GM23338 (cell line): ENCODE data around the gene MIPEP. TPM values are rescaled to one million over a fixed set of nuclear protein-coding genes. Genes with fewer than 3 reads are reported as not detected.

Experiments used
- EZH2 ChIP-seq: fragments of 200-600 bp; sonication (generic); IDR thresholded peaks from one replicate; pipeline ENCODE4 v1.8.0; 2017; ENCODE audit warnings: antibody characterized with exemption, mild to moderate bottlenecking, low read depth; ENCODE audit not compliant: unreplicated experiment
- JUNB ChIP-seq: IDR thresholded peaks from one replicate; pipeline ENCODE4 v1.6.1; 2016; ENCODE audit warnings: antibody characterized with exemption; ENCODE audit not compliant: unreplicated experiment
- NANOG ChIP-seq: IDR thresholded peaks from 2 replicates; pipeline ENCODE4 v1.6.1; 2016; ENCODE audit warnings: antibody characterized with exemption, borderline replicate concordance
- POLR2AphosphoS5 ChIP-seq: IDR thresholded peaks from 2 replicates; pipeline ENCODE4 v1.6.1; 2016; ENCODE audit warnings: antibody characterized with exemption, low read depth
- STAT1 ChIP-seq: IDR thresholded peaks from one replicate; pipeline ENCODE4 v1.6.1; 2016; ENCODE audit warnings: antibody characterized with exemption; ENCODE audit not compliant: unreplicated experiment
- ZNF114 ChIP-seq: fragments of 250-450 bp; sonication (Bioruptor Pico); IDR thresholded peaks from 2 replicates; pipeline ENCODE4 v1.5.0; 2020; ENCODE audit warnings: mild to moderate bottlenecking, moderate library complexity
- ZNF331 ChIP-seq: fragments of 250-450 bp; sonication (Bioruptor Pico); IDR thresholded peaks from 2 replicates; pipeline ENCODE4 v1.5.0; 2020; ENCODE audit warnings: low read depth, mild to moderate bottlenecking, moderate library complexity
- polyA plus RNA-seq: library from polyadenylated mRNA; unstranded; fragments of >200 nt; fragmentation: Nextera tagmentation; extraction: Ambion mirVana; gene quantifications from 2 replicates; pipeline ENCODE4 v1.2.1, GENCODE V29; 2016
- total RNA-seq: library from RNA; depleted of rRNA; stranded (reverse); fragments of >200 nt; shearing (Covaris generic); gene quantifications from 2 replicates; pipeline ENCODE4 v1.2.3, GENCODE V29; 2014
- TF ChIP-seq, protein P1 (sequence below): fragments of 250-450 bp; sonication (Bioruptor Pico); IDR thresholded peaks from 2 replicates; pipeline ENCODE4 v1.5.0; 2020; ENCODE audit warnings: mild to moderate bottlenecking, moderate library complexity
- TF ChIP-seq, protein P2 (sequence below): IDR thresholded peaks from one replicate; pipeline ENCODE4 v1.6.1; 2018; ENCODE audit warnings: antibody characterized with exemption; ENCODE audit not compliant: unreplicated experiment
- TF ChIP-seq, protein P3 (sequence below): IDR thresholded peaks from 2 replicates; pipeline ENCODE4 v1.6.1; 2016; ENCODE audit warnings: antibody characterized with exemption

The MIPEP gene
- total and polyA plus RNA-seq, 2 experiments from 2014 or later: 20.8 to 22.5 TPM

DNA sequence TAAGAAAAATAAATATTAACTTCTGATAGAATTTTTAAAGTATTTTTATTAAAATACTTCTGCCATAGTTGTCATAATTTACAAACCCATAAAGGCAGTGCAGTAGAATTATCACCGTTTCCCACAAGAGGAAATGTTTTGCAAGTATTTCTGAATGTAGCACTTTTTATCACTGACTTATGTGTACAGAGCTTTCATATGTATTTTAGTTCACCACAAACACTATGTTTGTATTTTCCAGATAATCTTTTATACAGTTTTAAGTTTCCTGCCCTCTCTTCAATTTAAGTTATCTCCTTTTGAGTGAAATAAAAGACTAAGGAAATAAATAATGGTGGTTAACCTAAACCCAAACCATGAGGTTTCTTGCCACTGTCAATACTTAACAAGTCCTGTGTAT lies 24.2 kb downstream of the MIPEP start (continued):
- TF ChIP-seq, protein P1, sequence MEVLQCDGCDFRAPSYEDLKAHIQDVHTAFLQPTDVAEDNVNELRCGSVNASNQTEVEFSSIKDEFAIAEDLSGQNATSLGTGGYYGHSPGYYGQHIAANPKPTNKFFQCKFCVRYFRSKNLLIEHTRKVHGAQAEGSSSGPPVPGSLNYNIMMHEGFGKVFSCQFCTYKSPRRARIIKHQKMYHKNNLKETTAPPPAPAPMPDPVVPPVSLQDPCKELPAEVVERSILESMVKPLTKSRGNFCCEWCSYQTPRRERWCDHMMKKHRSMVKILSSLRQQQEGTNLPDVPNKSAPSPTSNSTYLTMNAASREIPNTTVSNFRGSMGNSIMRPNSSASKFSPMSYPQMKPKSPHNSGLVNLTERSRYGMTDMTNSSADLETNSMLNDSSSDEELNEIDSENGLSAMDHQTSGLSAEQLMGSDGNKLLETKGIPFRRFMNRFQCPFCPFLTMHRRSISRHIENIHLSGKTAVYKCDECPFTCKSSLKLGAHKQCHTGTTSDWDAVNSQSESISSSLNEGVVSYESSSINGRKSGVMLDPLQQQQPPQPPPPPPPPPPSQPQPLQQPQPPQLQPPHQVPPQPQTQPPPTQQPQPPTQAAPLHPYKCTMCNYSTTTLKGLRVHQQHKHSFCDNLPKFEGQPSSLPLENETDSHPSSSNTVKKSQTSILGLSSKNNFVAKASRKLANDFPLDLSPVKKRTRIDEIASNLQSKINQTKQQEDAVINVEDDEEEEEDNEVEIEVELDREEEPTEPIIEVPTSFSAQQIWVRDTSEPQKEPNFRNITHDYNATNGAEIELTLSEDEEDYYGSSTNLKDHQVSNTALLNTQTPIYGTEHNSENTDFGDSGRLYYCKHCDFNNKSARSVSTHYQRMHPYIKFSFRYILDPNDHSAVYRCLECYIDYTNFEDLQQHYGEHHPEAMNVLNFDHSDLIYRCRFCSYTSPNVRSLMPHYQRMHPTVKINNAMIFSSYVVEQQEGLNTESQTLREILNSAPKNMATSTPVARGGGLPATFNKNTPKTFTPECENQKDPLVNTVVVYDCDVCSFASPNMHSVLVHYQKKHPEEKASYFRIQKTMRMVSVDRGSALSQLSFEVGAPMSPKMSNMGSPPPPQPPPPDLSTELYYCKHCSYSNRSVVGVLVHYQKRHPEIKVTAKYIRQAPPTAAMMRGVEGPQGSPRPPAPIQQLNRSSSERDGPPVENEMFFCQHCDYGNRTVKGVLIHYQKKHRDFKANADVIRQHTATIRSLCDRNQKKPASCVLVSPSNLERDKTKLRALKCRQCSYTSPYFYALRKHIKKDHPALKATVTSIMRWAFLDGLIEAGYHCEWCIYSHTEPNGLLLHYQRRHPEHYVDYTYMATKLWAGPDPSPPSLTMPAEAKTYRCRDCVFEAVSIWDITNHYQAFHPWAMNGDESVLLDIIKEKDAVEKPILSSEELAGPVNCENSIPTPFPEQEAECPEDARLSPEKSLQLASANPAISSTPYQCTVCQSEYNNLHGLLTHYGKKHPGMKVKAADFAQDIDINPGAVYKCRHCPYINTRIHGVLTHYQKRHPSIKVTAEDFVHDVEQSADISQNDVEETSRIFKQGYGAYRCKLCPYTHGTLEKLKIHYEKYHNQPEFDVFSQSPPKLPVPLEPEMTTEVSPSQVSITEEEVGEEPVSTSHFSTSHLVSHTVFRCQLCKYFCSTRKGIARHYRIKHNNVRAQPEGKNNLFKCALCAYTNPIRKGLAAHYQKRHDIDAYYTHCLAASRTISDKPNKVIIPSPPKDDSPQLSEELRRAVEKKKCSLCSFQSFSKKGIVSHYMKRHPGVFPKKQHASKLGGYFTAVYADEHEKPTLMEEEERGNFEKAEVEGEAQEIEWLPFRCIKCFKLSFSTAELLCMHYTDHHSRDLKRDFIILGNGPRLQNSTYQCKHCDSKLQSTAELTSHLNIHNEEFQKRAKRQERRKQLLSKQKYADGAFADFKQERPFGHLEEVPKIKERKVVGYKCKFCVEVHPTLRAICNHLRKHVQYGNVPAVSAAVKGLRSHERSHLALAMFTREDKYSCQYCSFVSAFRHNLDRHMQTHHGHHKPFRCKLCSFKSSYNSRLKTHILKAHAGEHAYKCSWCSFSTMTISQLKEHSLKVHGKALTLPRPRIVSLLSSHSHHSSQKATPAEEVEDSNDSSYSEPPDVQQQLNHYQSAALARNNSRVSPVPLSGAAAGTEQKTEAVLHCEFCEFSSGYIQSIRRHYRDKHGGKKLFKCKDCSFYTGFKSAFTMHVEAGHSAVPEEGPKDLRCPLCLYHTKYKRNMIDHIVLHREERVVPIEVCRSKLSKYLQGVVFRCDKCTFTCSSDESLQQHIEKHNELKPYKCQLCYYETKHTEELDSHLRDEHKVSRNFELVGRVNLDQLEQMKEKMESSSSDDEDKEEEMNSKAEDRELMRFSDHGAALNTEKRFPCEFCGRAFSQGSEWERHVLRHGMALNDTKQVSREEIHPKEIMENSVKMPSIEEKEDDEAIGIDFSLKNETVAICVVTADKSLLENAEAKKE (CRISPR knock-in tag): no peak
- TF ChIP-seq JUNB (no peak), NANOG (no peak), ZNF331 (CRISPR knock-in tag) (no peak), ZNF114 (no peak), STAT1 (no peak), POLR2AphosphoS5 (no peak), EZH2 (no peak)
- TF ChIP-seq, protein P2, sequence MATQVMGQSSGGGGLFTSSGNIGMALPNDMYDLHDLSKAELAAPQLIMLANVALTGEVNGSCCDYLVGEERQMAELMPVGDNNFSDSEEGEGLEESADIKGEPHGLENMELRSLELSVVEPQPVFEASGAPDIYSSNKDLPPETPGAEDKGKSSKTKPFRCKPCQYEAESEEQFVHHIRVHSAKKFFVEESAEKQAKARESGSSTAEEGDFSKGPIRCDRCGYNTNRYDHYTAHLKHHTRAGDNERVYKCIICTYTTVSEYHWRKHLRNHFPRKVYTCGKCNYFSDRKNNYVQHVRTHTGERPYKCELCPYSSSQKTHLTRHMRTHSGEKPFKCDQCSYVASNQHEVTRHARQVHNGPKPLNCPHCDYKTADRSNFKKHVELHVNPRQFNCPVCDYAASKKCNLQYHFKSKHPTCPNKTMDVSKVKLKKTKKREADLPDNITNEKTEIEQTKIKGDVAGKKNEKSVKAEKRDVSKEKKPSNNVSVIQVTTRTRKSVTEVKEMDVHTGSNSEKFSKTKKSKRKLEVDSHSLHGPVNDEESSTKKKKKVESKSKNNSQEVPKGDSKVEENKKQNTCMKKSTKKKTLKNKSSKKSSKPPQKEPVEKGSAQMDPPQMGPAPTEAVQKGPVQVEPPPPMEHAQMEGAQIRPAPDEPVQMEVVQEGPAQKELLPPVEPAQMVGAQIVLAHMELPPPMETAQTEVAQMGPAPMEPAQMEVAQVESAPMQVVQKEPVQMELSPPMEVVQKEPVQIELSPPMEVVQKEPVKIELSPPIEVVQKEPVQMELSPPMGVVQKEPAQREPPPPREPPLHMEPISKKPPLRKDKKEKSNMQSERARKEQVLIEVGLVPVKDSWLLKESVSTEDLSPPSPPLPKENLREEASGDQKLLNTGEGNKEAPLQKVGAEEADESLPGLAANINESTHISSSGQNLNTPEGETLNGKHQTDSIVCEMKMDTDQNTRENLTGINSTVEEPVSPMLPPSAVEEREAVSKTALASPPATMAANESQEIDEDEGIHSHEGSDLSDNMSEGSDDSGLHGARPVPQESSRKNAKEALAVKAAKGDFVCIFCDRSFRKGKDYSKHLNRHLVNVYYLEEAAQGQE: no peak
- TF ChIP-seq, protein P3, sequence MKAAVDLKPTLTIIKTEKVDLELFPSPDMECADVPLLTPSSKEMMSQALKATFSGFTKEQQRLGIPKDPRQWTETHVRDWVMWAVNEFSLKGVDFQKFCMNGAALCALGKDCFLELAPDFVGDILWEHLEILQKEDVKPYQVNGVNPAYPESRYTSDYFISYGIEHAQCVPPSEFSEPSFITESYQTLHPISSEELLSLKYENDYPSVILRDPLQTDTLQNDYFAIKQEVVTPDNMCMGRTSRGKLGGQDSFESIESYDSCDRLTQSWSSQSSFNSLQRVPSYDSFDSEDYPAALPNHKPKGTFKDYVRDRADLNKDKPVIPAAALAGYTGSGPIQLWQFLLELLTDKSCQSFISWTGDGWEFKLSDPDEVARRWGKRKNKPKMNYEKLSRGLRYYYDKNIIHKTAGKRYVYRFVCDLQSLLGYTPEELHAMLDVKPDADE: no peak
